Inflammatory macrophage (primary cell): ENCODE data around the gene FAM72C.
A peak's percentile ranks its signal among the peaks of the same experiment; 100 is the strongest.
"Not testable (repeated sequence)": the region's sequence is repeated elsewhere in the genome, so short reads cannot be mapped to it uniquely, and the experiment has no call there.

ENCODE experiments used
- DNase-seq, 2 donors: peaks; one replicate each; pipeline ENCODE4 v3.0.0-alpha.2; 2020 to 2022

FAM72C gene

DNA sequence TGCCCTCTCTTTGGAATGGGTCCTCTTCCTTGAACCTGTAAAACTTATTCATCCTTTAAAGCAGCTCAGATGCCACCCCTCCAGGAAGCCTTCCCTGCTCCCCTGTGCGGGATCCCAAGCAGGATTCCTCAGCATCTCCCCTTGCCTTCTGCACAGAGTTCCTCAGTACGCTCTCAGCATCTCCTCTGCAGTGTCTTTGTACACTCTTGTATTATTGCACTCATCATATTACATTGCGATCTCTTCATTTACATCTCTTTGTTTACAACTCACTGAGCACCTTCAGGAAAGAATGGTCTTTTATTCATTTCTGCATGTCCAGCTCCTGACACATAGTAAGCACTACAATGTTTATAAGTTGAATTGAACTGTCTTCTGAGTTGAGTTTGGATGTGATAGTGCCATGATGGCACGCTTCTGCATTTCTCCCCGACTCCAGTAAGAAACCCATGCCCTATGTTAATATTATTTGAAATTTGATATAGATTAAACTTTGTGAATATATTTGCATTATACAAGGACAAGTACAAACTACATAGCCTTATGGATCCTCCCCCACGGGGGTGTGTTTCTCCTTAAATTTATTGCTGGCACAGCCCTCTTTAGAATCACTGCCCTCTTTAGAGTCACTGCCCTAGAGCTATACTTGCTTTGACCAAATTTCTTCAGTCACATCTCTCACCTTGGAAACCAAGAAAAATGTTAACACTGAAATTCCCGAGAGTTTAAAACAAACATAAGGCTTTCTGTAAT, 13.1 kb upstream of the FAM72C start:
- not testable (repeated sequence) for DNase-seq

DNA sequence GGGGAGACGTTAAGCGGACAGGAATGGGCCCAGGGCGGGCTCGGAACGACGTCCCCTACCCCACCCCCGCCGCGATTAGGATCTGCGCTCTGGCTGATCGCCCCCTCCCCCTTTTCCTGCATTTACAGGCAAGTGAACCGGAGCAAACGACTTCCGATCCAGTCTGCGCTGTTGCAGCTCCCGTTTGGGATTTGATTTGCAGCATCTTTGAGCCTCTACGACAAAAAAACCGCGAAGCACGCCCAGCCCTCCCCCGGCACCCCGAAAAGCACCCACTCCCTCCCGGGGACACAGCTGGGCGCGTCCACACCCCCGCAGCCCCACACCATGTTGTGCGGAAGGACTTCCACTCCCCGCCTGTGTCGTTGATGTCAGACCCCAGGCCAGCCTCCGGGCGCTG, 2.6 kb upstream of the FAM72C start:
- peak in 1 of 2 donors; percentile 0 for DNase-seq

DNA sequence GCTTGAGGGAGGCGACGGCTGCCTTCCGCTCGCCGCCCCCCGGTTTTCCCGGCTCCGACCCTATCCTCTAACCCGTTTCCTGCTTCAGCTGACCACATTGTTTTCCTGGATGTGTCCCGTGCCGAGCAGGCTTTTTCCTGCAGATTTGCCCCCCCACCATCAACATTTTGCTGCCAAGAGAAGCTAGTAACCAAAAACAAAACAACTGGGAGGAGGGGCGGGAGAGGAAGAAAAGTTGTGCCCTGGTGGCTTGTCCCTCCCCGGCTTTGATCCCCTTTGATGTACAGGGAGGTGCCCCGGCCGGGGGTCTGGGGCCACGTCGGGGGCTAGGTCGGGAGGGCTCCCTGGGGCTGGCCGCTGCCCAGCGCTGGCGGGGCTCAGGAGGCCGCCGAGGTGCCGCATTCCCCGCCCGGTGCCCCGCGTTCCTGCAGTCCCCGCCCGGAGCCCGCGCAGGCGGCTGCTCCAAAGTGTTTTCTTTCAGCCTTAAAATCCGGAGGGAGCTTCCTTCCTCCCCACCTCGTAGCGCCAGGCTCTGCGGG, 2.2 kb upstream of the FAM72C start:
- not testable (repeated sequence) for DNase-seq

DNA sequence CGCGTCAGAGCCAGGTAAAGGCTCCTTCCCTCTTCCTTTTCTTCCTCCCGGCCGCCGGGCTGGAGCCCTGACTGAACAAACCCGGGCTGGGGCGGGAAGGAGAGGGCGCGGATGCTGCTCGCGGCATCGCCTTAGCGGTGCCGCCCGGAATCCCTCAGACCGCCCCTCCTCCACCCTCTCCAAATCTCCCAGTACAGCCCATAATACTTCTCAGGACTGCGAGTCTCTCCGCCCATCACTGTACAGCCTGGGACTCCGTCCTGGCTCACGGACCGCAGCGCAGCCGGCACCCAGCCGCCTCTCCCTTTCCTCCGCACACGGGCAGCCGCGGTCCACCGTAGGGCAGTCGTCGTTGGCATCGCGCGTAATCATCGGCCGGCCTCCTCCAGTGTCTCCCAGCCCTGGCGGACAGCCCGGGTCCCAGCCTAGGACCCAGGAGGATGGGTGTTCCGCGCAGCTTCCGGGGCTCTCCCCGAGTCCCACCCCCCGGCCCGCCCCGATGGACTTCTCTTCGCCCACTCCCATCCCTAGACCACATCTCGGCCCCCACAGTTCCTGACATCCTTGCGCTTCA, 1.1 kb upstream of the FAM72C start:
- not testable (repeated sequence) for DNase-seq

DNA sequence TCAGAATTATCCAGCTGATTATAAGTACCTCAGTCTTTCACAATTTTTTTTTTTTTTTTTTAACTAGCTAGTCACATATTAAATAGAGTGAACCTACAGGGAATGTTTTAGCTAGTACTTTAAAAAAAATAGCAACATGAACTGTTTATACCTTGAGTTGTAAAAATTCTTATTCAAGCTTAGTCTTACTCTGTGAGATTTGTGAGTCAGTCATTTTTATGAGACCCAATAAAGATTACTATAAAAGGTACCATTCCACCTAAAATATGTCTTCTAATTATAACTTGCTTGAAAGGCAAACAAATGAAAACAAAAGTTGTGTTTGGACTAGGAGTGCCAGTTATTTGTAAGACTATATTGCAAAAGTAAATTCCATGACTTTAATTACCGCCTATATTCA, 5.9 kb downstream of the FAM72C start:
- not testable (repeated sequence) for DNase-seq

DNA sequence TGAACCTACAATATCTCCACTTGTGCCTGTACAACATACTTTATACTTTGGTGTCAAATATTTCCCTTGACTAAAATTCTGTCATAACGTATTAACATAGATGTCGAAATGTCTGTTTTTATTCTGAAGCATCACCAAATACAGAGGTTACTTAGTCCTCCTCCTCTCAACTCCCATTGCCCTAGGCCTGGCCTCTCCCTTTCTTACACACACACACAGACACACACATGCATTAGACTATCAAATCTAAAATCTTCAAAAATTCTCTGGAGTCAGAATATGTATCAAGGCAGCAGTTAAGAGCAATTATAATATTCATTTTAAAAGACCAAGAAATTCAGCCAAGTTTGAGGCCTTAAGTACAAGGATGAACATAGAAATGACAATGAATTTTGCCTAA, 7.5 kb downstream of the FAM72C start:
- not testable (repeated sequence) for DNase-seq

DNA sequence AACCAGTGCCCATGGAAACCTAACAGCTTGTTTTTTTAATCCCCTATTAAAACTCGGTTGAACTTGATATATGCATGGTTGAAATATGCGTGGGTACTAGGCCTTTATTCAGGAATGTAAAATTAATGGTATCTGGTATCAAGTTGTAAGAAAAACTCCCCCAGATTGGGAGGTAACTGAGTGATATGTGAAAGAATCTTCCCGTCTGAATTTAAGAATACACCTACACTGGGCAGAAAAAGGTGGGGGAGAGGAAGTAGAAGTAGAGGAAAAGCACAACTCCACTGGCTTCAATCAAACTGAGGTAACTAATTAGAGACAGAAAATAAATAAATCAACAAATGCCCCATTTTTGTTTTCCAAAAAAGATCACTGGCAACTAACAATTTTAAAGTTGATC, 15.9 kb downstream of the FAM72C start:
- not testable (repeated sequence) for DNase-seq

DNA sequence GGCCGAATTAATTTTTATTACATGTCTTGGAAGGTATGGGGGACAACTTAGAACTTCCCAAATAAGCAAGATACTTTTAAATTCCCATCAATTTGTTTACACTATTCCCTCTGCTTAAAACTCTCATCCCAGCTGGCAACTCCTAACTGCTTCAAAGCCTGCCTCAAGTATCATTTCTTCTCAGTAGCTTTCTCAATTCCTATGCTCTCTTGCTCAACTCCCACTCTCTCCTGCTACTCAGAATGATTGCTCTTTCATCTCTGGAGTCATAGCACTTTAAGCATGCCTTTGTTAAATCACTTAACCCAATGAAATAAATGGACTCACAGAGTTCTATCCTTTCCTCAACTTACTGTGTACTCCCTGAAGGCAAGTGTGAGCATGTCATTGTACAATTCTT, 18.9 kb downstream of the FAM72C start:
- not testable (repeated sequence) for DNase-seq

DNA sequence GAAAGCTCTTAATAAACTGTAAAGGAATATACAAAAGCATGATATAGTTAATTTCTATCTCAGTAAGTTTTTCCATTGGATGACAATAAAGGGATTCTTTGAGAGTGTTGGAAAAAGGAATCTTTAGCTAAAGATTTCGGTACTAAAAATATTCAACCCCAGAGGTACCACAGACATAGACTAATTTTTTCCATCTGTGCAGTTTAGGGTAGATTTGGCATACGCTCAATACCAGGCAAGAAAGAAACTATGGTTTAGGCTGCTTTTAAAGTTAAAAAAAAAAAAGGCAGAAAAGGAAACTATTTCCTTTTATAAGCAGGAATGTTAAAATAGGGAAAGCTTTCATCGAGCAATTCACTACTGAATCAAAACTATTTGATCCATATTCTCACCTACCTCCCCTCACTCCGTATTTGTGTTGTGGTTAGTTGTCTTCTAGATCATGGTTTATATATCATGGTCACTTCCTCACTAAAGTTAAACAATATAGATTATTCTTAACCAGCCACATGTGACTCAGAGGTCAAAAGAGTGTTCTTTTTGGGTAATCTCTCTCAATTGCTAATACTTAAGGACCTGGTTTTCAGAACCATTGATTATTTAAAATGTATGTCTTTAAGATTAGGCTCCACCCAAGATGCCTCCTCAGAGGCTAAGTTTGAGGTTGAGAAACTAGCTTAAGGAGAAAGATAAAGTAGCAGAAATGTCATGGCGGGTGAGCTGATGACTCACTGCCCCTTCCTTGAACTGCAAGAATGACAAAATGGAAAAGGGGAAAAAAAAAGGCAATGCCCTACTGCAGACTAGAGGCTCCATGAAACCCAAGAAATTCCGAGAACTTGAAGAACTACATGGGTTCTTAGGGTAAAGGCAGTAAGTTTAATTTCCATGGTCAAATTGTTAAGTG, 20.0 kb downstream of the FAM72C start:
- DNase-seq, result not testable (repeated sequence)

DNA sequence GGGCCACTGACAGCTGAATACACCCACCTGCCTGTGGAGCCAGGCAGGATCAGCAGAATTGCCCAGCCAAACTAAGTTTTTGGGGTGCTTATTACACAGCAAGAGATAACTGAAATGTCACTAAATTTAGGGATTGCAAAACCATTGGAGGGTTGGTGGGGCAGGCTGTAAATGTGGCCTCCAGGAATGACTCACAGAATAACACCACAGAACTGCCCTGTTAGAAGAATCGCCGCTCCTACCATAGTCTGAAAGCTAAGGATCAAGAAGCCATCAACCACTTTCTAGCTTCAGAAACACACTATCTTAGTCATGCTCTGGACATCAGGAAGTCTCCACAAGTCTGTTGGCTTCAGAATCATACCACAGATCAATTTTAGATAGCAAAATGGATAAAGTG, 24.0 kb downstream of the FAM72C start:
- DNase-seq, result not testable (repeated sequence)

DNA sequence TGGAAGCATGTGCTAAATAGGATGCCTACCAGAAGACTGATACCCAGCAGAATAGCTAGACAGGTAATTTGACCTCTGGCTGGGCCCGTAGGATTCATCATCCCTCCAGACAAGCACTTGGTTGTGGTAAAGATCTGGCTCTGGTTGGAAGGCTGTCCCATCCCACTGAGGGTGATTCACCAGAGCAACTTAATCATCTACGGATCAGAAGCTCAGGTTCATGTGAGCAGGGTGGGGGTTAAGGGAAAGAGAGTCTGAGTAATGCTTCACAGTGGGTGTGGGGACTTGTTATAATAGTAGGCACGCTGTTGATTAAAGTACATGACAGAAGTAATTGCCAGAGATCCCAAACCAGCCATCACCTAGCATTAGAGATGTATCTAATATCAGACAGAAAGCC, 26.5 kb downstream of the FAM72C start:
- DNase-seq, result not testable (repeated sequence)

DNA sequence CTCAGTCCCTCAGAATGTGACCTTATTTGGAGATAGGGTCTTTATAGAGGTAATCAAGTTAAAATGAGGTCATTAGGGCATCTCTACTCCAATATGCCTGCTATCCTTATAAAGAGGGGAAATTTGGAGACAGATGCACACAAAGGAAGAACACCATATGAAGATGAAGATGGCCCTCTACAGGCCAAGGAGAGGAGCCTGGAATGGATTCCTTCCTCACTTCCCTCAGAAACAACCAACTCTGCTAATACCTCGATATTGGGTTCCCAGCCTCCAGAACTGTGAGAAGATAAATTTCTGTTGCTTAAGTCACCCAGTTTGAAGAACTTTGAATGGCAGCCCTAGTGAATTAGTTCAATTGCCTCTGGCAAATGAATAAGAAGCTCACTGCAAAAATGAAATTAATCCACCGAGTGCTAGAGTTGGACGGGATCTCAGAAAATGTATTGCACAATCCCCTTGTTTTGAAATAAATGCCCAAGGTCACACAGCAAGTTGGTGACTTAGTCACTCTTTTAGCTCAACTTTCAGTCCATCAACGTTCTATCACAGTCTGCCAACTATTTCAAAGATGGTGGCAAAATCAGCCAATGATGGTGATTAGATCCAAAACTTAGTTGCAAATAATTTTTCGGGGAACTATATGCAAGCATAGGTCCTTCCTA, 27.1 kb downstream of the FAM72C start:
- DNase-seq, result not testable (repeated sequence)

DNA sequence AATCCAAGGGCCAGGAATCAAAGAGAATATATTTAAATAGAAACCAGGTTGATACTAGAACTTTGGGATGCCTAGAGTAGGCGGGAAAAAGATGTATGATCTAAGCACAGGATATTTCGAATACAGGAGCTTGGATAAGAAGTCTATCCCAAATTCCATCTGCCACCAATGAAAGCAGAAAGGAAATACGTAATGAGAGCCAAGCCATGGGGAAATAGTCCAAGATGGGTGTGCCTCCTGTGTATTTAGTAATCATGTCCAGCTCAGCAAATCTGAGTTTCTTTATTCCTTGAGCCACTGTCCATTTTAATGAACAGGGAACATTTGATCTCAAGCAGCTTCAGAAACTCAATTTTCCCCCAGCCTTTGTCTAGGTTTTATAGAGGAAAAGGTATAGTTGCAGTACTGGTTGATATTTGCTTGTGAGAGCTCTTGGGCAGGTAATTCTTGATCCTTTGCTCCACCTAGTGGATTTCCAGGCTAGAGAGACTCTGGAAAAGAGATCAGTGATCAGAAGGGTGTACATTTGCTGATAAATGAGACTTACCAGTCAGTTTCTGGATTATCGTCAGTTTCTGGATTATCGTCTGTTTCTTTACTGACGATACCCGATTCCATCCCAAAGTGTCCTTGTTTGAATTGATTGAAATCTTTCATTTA, 28.3 kb downstream of the FAM72C start:
- DNase-seq, result not testable (repeated sequence)

DNA sequence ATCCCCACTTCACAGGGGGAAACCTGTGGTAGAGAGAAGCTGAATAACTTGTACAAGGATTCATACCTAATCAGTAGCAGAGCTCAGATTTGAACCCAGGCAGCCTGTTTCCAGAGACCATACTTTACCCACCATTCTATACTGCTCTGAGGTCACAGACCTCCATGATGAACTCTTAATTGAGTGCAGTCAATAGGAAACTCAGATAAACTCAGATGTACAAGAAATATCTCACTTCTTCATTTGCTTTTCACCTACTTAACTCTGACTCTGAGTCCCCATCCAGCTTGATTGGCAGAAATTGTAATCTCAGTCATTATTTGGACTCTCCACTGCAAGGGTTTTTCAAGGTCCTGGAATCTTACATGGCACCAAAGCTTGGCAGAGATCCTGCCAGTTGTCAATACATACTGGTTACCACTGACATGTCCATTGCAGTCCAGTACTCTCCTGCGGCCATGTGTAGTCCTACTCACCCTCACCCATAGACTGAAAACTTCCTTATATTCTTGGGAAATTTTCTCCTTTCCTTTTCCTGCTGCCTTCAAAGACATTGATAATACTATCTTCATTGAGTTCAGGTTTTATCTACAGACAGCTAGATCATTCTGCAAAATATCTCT, 29.4 kb downstream of the FAM72C start:
- not testable (repeated sequence) for DNase-seq

DNA sequence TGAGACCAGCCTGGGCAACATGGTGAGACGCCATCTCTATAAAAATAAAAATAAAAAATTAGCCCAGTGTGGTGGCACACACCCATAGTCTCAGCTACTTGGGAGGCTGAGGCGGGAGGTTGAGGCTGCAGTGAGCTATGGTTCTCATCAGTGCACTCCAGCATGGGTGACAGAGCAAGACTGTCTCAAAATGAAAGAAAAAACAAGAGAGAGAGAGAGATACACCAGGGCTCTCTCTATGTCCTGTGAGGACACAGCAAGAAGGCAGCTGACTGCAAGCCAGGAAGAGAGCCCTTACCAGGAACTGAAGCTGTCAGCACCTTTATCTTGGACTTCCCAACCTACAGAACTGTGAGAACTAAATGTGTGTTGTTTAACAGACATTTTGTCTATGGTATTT, 32.1 kb downstream of the FAM72C start:
- not testable (repeated sequence) for DNase-seq

DNA sequence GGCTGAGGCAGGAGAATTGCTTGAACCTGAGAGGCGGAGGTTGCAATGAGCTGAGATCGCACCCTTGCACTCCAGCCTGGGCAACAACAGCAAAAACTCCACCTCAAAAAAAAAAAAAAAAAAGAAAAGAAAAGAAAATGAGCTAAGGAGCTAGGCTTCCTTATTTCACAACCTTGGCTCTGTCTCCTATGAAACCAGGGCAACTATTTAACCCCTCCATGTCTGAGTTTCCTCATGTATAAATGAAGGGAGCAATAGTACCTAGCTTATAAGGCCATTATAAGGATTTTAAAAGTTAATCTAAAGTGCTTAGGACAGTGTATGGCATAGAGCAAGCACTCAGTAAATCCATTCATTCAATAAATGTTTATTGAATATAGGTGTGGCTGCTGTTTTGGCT, 32.9 kb downstream of the FAM72C start:
- DNase-seq, result not testable (repeated sequence)

DNA sequence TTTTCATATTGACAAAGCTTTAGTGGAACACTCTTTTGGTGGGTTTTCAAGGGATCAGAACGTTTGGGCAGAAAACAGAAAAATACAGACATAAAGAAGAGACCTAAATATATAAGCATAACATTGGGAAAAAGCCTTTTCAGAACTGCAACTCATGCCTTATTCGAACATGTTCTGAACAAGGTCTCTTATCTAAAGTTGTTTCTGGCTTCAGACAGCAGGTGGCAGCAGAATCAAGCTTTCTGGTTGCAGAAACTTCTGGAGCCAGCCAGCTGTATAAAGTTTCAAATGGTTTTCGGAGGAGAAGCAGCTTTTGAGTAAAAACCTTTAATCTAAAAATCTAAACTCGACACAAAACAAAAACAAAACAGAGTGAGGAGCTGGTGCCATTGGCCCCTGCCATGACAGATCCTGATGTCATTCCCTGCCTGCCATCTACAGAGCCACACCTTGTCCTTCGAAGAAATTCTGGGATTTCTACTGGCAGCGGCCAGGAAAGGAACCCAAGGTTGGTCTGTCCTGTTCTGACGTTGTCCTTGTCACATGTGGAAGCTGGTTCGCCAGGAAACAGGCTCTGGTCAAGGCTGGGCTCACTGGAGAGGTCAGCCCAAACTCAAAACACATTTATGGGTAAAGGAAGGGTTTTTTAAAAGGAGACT, 35.2 kb downstream of the FAM72C start:
- DNase-seq, result peak; percentile 0 to 12

DNA sequence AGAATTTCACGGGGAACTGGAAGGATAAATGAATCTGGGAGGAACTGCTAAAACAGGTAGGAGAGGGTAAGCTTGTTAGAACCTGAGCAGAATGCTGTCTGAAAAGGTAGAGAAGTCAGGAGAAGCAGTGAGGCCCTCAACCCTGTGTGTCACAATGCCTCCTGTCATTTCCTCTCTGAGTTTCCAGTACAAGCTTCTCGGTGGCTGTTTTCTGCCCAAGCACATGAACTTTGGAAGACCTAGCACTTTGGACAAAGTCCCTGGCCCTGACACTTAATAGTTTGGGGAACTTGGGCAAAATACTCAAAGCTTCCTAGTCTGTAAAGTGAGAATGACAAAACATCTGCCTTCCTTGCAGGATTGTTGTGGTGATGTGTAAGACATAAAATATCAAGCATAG, 52.7 kb downstream of the FAM72C start:
- DNase-seq, result not testable (repeated sequence)

DNA sequence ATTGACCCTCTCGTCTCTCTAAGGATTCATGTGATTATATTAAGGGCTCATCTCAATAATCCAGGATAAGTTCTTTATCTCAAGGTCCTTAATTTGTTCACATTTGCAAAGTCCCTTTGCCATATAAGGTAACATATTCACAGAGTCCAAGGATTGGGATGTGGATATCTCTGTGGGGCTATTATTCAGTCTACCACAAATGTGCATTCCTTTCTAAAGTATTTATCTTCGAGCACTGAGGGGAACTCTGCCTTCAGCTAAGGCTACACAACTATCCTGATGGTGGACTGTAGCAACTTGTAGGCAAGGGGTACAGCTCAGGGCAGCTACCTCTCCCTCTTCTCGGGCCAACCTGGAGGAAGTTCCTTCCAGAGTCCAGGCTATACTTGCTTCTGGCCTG, 53.2 kb downstream of the FAM72C start:
- DNase-seq, result not testable (repeated sequence)

DNA sequence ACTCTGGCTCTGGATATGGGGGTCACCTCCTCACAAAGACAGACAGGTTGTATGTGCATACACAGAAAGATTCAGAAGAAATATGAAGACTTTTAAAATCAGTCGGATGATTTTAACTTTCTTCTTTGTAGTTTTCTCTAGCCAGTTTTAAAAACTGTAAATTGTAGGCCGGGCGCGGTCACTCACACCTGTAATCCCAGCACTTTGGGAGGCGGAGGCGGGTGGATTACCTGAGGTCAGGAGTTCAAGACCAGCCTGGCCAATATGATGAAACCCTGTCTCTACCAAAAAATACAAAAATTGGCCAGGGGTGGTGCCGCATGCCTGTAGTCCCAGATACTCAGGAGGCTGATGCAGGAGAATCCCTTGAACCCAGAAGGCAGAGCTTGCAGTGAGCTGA, 58.1 kb downstream of the FAM72C start:
- DNase-seq, result not testable (repeated sequence)
